Fibroblast of the aortic adventitia (primary cell): ENCODE data around the gene GPR39. TPM values are rescaled to one million over a fixed set of nuclear protein-coding genes. Genes with fewer than 3 reads are reported as not detected.

Source experiments
- DNase-seq: peaks from one replicate; pipeline ENCODE4 v3.0.0-alpha.2; 2010; ENCODE audit warnings: low read depth
- H3K4me3 ChIP-seq: 2 replicates; pipeline ENCODE4 v1.5.1; 2011; ENCODE audit warnings: low read depth, mild to moderate bottlenecking, control low read depth, low read length, moderate library complexity
- CTCF ChIP-seq: IDR thresholded peaks from 2 replicates; pipeline ENCODE4 v1.5.1; 2011; ENCODE audit warnings: mild to moderate bottlenecking, low read length, control low read depth, inconsistent platforms; ENCODE audit not compliant: insufficient read depth
- total RNA-seq: library from RNA; depleted of rRNA; stranded (reverse); fragments of >200 nt; gene quantifications from 2 replicates; pipeline ENCODE4 v1.2.3, GENCODE V29; 2012; ENCODE audit warnings: low replicate concordance

The GPR39 gene
- total RNA-seq, 1 donor: 12.7 TPM

- DNase-seq: no peak
These were observed 144.0 kb downstream of the GPR39 start for GRCh38 chr2:132560562-132560961.

GRCh38 chr2:132562245-132562644, 145.6 kb downstream of the GPR39 start:
- TF ChIP-seq CTCF: no peak
- DNase-seq: no peak

More at GRCh38 chr2:132560562-132560961, 144.0 kb downstream of the GPR39 start:
- H3K4me3 ChIP-seq: no peak overlapping the region
- TF ChIP-seq CTCF: no peak

GRCh38 chr2:132564065-132564464, 147.5 kb downstream of the GPR39 start:
- no peak for TF ChIP-seq CTCF
- H3K4me3 ChIP-seq: no peak overlapping the region
- no peak for DNase-seq

More at GRCh38 chr2:132562245-132562644, 145.6 kb downstream of the GPR39 start:
- no peak overlapping the region for H3K4me3 ChIP-seq

- no peak for TF ChIP-seq CTCF
- no peak overlapping the region for H3K4me3 ChIP-seq
- DNase-seq: no peak
These were observed 149.8 kb downstream of the GPR39 start for GRCh38 chr2:132566379-132566778.

GRCh38 chr2:132567682-132568081, 151.1 kb downstream of the GPR39 start:
- no peak for DNase-seq
- H3K4me3 ChIP-seq: no peak overlapping the region
- no peak for TF ChIP-seq CTCF

- no peak for TF ChIP-seq CTCF
- H3K4me3 ChIP-seq: no peak overlapping the region
- no peak for DNase-seq
These were observed 152.1 kb downstream of the GPR39 start for GRCh38 chr2:132568656-132569055.

- H3K4me3 ChIP-seq: no peak overlapping the region
- TF ChIP-seq CTCF: no peak
- no peak for DNase-seq
These were observed 156.9 kb downstream of the GPR39 start for GRCh38 chr2:132573444-132574007.
